HG02588 (cell line): ENCODE measurements around the gene USP9X.
"Not testable (repeated sequence)": the region's sequence is repeated elsewhere in the genome, so short reads cannot be mapped to it uniquely, and the experiment has no call there.

ENCODE experiments used
- ATAC-seq: cut with Tn5 transposase; IDR thresholded peaks from one replicate; pipeline ENCODE4 v1.9.1; 2021; ENCODE audit warnings: mild to moderate bottlenecking, moderate library complexity; ENCODE audit not compliant: unreplicated experiment

The USP9X gene

GRCh38 chrX:41084893-41085511 lies at the start of gene USP9X:
Gene USP9X (plus strand): TSS chrX:41085445. CDS start chrX:41123629, 38,184 bp downstream.
- ATAC-seq: peak; percentile 55

- no peak for ATAC-seq
These were observed 49.7 kb upstream of the USP9X start for GRCh38 chrX:41035582-41035981.

GRCh38 chrX:41036668-41037326 lies 48.4 kb upstream of the USP9X start:
- no peak for ATAC-seq

GRCh38 chrX:41043196-41043595 lies 42.0 kb upstream of the USP9X start:
- no peak for ATAC-seq

- ATAC-seq: no peak
These were observed 41.4 kb upstream of the USP9X start for GRCh38 chrX:41043674-41044345.

GRCh38 chrX:41045960-41046567 lies 39.2 kb upstream of the USP9X start:
- no peak for ATAC-seq

- no peak for ATAC-seq
These were observed 37.2 kb upstream of the USP9X start for GRCh38 chrX:41047878-41048534.

- no peak for ATAC-seq
These were observed 34.9 kb upstream of the USP9X start for GRCh38 chrX:41050359-41050758.

GRCh38 chrX:41051288-41051687 lies 34.0 kb upstream of the USP9X start:
- no peak for ATAC-seq

- no peak for ATAC-seq
These were observed 29.5 kb upstream of the USP9X start for GRCh38 chrX:41055740-41056139.

- ATAC-seq: not testable (repeated sequence)
These were observed 22.0 kb upstream of the USP9X start for GRCh38 chrX:41063276-41063675.

GRCh38 chrX:41064018-41064417 lies 21.2 kb upstream of the USP9X start:
- ATAC-seq: no peak

- ATAC-seq: no peak
These were observed 18.9 kb upstream of the USP9X start for GRCh38 chrX:41066391-41066790.

- no peak for ATAC-seq
These were observed 18.3 kb upstream of the USP9X start for GRCh38 chrX:41066969-41067368.

GRCh38 chrX:41067721-41068120 lies 17.5 kb upstream of the USP9X start:
- ATAC-seq: no peak

GRCh38 chrX:41076742-41077141 lies 8.5 kb upstream of the USP9X start:
- ATAC-seq: no peak

GRCh38 chrX:41081821-41082220 lies 3.4 kb upstream of the USP9X start:
- no peak for ATAC-seq

- ATAC-seq: no peak
These were observed 2.5 kb upstream of the USP9X start for GRCh38 chrX:41082783-41083182.

- ATAC-seq: peak; percentile 63
These were observed 977 bp upstream of the USP9X start for GRCh38 chrX:41084044-41084892.

- ATAC-seq: peak; percentile 26
These were observed 250 bp downstream of the USP9X start for GRCh38 chrX:41085512-41085877.
